HG03469 (cell line): Measurements from ENCODE around the gene PTPRK.

ENCODE experiments used
- ATAC-seq: cut with Tn5 transposase; IDR thresholded peaks from one replicate; pipeline ENCODE4 v1.9.1; 2021; ENCODE audit warnings: mild to moderate bottlenecking, moderate library complexity, moderate number of reproducible peaks; ENCODE audit not compliant: unreplicated experiment

PTPRK gene

GRCh38 chr6:128252341-128253176 is 267.8 kb downstream of the PTPRK start:
- peak; percentile 51 for ATAC-seq

- no peak for ATAC-seq
Observed at GRCh38 chr6:128251445-128252340, 268.7 kb downstream of the PTPRK start.

- no peak for ATAC-seq
Observed at GRCh38 chr6:128250370-128251070, 269.9 kb downstream of the PTPRK start.

GRCh38 chr6:128249429-128249828 is 271.0 kb downstream of the PTPRK start:
- ATAC-seq, result no peak

GRCh38 chr6:128246472-128247260 is 273.7 kb downstream of the PTPRK start:
- no peak for ATAC-seq

- no peak for ATAC-seq
Observed at GRCh38 chr6:128244751-128245405, 275.5 kb downstream of the PTPRK start.

- ATAC-seq, result no peak
Observed at GRCh38 chr6:128242765-128243403, 277.5 kb downstream of the PTPRK start.

GRCh38 chr6:128241216-128241615 is 279.2 kb downstream of the PTPRK start:
- peak; percentile 37 for ATAC-seq

- peak; percentile 63 for ATAC-seq
Observed at GRCh38 chr6:128240024-128240428, 280.4 kb downstream of the PTPRK start.

GRCh38 chr6:128239146-128239545 is 281.3 kb downstream of the PTPRK start:
- ATAC-seq, result no peak

- no peak for ATAC-seq
Observed at GRCh38 chr6:128238225-128238624, 282.2 kb downstream of the PTPRK start.

GRCh38 chr6:128235556-128235955 is 284.8 kb downstream of the PTPRK start:
- ATAC-seq, result no peak

- no peak for ATAC-seq
Observed at GRCh38 chr6:128233531-128233930, 286.9 kb downstream of the PTPRK start.

GRCh38 chr6:128230267-128230989 is 290.0 kb downstream of the PTPRK start:
- ATAC-seq, result no peak

GRCh38 chr6:128225612-128226011 is 294.8 kb downstream of the PTPRK start:
- no peak for ATAC-seq

GRCh38 chr6:128216917-128217316 is 303.5 kb downstream of the PTPRK start:
- no peak for ATAC-seq

GRCh38 chr6:128209771-128210170 is 310.6 kb downstream of the PTPRK start:
- ATAC-seq, result no peak

- ATAC-seq, result no peak
Observed at GRCh38 chr6:128208851-128209580, 311.4 kb downstream of the PTPRK start.
